ENCODE data around the gene SCAMP1.

Gene SCAMP1

DNA sequence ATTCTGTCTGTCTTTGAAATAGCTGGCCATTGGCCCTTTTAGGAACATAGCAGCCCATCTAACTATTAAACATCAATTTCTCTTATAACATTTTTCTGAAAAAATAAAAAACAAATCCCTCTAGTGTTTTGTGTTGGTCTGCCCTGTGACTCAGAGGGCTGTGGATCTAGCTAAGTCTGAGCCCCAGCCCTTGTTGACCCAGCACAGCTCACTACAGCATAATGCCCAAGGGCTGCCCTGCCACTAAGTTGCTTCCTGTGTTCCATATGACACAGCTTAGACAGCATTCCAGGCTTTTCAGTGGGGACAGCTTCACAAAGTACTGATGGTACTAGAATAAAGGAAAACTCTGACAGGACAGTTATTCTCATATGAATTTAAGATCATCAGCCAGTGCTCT lies 136.0 kb downstream of the SCAMP1 start:
- Histone ChIP-seq H3K27ac (ENCODE audit: low read depth, low read length) (no peak overlapping the region), H3K79me2 (ENCODE audit: control insufficient read depth, insufficient read depth, low read length, poor library complexity) (peaks cover 2% of the 10 kb centered on the region), H3K4me2 (ENCODE audit: low read length) (no peak overlapping the region), H2BK5ac (ENCODE audit: low read depth, low read length, poor library complexity) (no peak overlapping the region), H4K91ac (ENCODE audit: low read depth, low read length) (no peak overlapping the region), H2BK120ac (ENCODE audit: insufficient read depth, low read length, poor library complexity) (no peak overlapping the region), H3K9ac (ENCODE audit: low read length) (no peak overlapping the region), H3K23ac (ENCODE audit: low read length) (no peak overlapping the region), H3K9me3 (ENCODE audit: insufficient read depth, low read depth, low read length) (no peaks in the 10 kb centered on the region), H3K27me3 (ENCODE audit: insufficient read depth, low read length) (no peaks in the 10 kb centered on the region), H3K36me3 (ENCODE audit: control insufficient read depth in 1 of 2, insufficient read depth in 2 of 2, low read length in 2 of 2) (peaks cover 0 to 8% of the 10 kb centered on the region in 2 experiments), H3K4me1 (ENCODE audit: control insufficient read depth in 1 of 2, insufficient read depth in 2 of 2, low read length in 2 of 2) (peaks cover 9 to 22% of the 10 kb centered on the region in 2 experiments), H3K4me3 (ENCODE audit: low read depth, low read length) (no peak overlapping the region), H3K79me1 (ENCODE audit: low read length) (no peaks in the 10 kb centered on the region), H3K4ac (ENCODE audit: low read depth, low read length) (no peak overlapping the region), H3K14ac (ENCODE audit: low read length) (no peak overlapping the region), H2BK12ac (ENCODE audit: low read length) (no peak overlapping the region), H4K12ac (ENCODE audit: low read depth, low read length) (no peak overlapping the region), H4K8ac (ENCODE audit: low read depth, low read length) (no peak overlapping the region), H2AFZ (ENCODE audit: insufficient read depth, low read length, poor library complexity) (no peak overlapping the region), H2AK5ac (ENCODE audit: low read length) (no peak overlapping the region), H3K18ac (ENCODE audit: low read length) (no peak overlapping the region)
- DNase-seq, result no peak

DNA sequence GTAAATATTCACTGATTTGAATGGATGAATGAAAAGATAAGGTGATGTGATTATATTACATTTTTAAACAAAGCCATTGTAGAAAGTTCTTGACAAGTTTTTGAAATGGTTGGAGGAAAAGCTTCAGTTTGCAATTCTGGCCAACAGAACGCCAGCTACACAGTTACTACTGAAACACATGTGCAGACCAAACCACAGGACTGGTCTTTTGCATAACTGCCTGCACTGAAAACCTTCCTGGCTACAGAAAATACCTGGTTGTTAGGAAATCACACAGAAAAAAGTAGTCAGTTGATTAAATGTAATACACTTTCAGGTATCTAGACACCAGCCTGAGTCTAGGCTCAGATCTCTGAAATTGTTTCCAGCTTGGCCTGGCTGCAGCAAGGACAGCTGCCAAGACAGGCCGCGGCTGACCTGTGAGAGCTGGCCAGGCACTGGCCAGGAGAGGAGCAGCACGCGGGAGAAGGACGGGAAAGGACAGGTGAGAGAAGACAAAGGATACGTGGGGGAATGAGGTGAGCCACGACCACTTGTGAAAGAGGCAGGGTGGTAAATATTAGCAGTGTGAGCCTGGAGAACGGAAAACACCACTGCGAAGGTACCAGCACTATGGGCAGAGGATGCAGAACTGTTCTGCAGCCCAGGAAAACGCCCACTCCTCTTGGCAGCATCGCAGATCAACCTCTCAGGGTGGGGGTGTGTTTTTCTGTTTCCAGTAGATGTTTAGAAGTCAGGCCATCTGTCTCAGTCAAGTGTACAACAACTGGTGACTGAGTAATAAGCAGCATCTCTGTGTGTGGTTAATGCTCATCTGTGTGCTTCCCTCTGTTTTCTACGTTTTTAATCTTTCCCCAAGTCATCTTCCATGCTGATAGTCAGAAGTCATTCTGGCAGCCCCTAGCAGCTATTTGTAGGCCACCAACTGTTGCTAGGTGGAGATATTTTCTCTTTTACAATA lies 137.4 kb downstream of the SCAMP1 start:
- no CpG with 5 or more reads among the region's 13 CpGs for WGBS (ENCODE audit: extremely low coverage, insufficient coverage, insufficient read length)

DNA sequence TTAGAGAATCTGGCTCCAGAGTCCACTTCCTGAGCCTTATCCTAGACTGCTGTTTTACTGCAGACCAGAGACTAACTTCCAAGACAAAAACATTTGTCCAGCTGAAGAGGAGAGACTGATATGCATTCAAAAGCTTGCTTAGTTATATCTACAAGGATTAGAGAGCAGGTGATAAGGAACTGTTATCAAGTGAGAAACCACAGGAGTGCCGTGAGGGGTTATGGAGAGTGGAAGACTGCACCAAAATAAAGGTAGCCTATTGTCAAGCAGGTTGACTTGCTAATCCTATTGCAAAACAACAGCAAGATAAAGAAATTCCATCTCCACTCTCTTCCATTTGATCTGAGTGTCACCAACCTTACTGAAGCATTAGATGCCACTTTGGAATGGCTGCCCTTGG lies 139.1 kb downstream of the SCAMP1 start:
- H3K36me3 ChIP-seq (ENCODE audit: control insufficient read depth in 1 of 2, insufficient read depth in 2 of 2, low read length in 2 of 2), result peaks cover 0 to 3% of the 10 kb centered on the region in 2 experiments
- no peak overlapping the region for H2AFZ ChIP-seq (ENCODE audit: insufficient read depth, low read length, poor library complexity)
- H4K91ac ChIP-seq (ENCODE audit: low read depth, low read length), result no peak overlapping the region
- peak; percentile 13 to 39 for DNase-seq
- H3K9me3 ChIP-seq (ENCODE audit: insufficient read depth, low read depth, low read length), result no peaks in the 10 kb centered on the region
- H3K23ac ChIP-seq (ENCODE audit: low read length), result no peak overlapping the region
- no peak overlapping the region for H4K12ac ChIP-seq (ENCODE audit: low read depth, low read length)
- H2BK12ac ChIP-seq (ENCODE audit: low read length), result no peak overlapping the region
- no peak overlapping the region for H3K27ac ChIP-seq (ENCODE audit: low read depth, low read length)
- no peak overlapping the region for H3K4me2 ChIP-seq (ENCODE audit: low read length)
- no CpG with 5 or more reads among the region's 1 CpG for WGBS (ENCODE audit: extremely low coverage, insufficient coverage, insufficient read length)
- H3K4ac ChIP-seq (ENCODE audit: low read depth, low read length), result no peak overlapping the region
- H3K79me1 ChIP-seq (ENCODE audit: low read length), result no peaks in the 10 kb centered on the region
- no peak overlapping the region for H3K4me3 ChIP-seq (ENCODE audit: low read depth, low read length)
- peaks cover 2% of the 10 kb centered on the region for H3K79me2 ChIP-seq (ENCODE audit: control insufficient read depth, insufficient read depth, low read length, poor library complexity)
- no peak overlapping the region for H2AK5ac ChIP-seq (ENCODE audit: low read length)
- no peak overlapping the region for H4K8ac ChIP-seq (ENCODE audit: low read depth, low read length)
- H3K9ac ChIP-seq (ENCODE audit: low read length), result no peak overlapping the region
- H3K4me1 ChIP-seq (ENCODE audit: control insufficient read depth in 1 of 2, insufficient read depth in 2 of 2, low read length in 2 of 2), result peaks cover 15 to 27% of the 10 kb centered on the region in 2 experiments
- no peak overlapping the region for H3K18ac ChIP-seq (ENCODE audit: low read length)
- H3K14ac ChIP-seq (ENCODE audit: low read length), result no peak overlapping the region
- no peaks in the 10 kb centered on the region for H3K27me3 ChIP-seq (ENCODE audit: insufficient read depth, low read length)
- no peak overlapping the region for H2BK120ac ChIP-seq (ENCODE audit: insufficient read depth, low read length, poor library complexity)
- no peak overlapping the region for H2BK5ac ChIP-seq (ENCODE audit: low read depth, low read length, poor library complexity)

More for the DNA sequence above, 137.4 kb downstream of the SCAMP1 start:
- Histone ChIP-seq H3K4me2 (ENCODE audit: low read length) (no peak overlapping the region), H2AK5ac (ENCODE audit: low read length) (no peak overlapping the region), H3K79me1 (ENCODE audit: low read length) (no peaks in the 10 kb centered on the region), H4K12ac (ENCODE audit: low read depth, low read length) (no peak overlapping the region), H4K8ac (ENCODE audit: low read depth, low read length) (no peak overlapping the region), H2BK12ac (ENCODE audit: low read length) (no peak overlapping the region), H3K79me2 (ENCODE audit: control insufficient read depth, insufficient read depth, low read length, poor library complexity) (peaks cover 2% of the 10 kb centered on the region), H3K27me3 (ENCODE audit: insufficient read depth, low read length) (no peaks in the 10 kb centered on the region), H3K9me3 (ENCODE audit: insufficient read depth, low read depth, low read length) (no peaks in the 10 kb centered on the region), H3K14ac (ENCODE audit: low read length) (no peak overlapping the region), H3K9ac (ENCODE audit: low read length) (no peak overlapping the region), H3K4me3 (ENCODE audit: low read depth, low read length) (no peak overlapping the region), H3K23ac (ENCODE audit: low read length) (no peak overlapping the region), H3K27ac (ENCODE audit: low read depth, low read length) (no peak overlapping the region), H2AFZ (ENCODE audit: insufficient read depth, low read length, poor library complexity) (no peak overlapping the region), H4K91ac (ENCODE audit: low read depth, low read length) (no peak overlapping the region), H3K18ac (ENCODE audit: low read length) (peak overlapping the region; percentile 11), H2BK120ac (ENCODE audit: insufficient read depth, low read length, poor library complexity) (no peak overlapping the region), H2BK5ac (ENCODE audit: low read depth, low read length, poor library complexity) (no peak overlapping the region), H3K36me3 (ENCODE audit: control insufficient read depth in 1 of 2, insufficient read depth in 2 of 2, low read length in 2 of 2) (peaks cover 0 to 5% of the 10 kb centered on the region in 2 experiments), H3K4me1 (ENCODE audit: control insufficient read depth in 1 of 2, insufficient read depth in 2 of 2, low read length in 2 of 2) (peaks cover 10 to 25% of the 10 kb centered on the region in 2 experiments), H3K4ac (ENCODE audit: low read depth, low read length) (peak overlapping the region; percentile 22)
- DNase-seq, result no peak

DNA sequence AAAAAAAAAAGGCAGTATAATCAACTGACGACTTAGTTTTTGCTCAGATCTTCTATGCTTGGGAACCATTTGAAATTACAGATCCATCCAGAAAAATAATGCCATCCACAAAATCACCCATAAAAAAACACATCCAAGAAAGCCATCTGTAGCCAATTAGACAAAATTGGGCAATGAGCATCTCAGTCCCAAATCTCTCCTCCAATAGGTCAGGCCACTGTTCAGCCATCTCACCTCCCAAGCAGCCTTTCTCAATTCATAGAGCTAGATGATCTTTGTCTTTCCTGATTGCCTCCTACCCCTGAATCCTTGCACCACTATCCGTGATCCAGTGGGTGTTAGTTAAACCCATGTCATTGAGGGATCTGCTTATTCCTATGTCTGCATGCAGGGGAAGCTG lies 139.6 kb downstream of the SCAMP1 start:
- no peak overlapping the region for H3K18ac ChIP-seq (ENCODE audit: low read length)
- H3K79me1 ChIP-seq (ENCODE audit: low read length), result peaks cover 2% of the 10 kb centered on the region
- no peak overlapping the region for H3K14ac ChIP-seq (ENCODE audit: low read length)
- H3K4me3 ChIP-seq (ENCODE audit: low read depth, low read length), result no peak overlapping the region
- H3K27ac ChIP-seq (ENCODE audit: low read depth, low read length), result no peak overlapping the region
- H2BK12ac ChIP-seq (ENCODE audit: low read length), result no peak overlapping the region
- peaks cover 18 to 31% of the 10 kb centered on the region in 2 experiments for H3K4me1 ChIP-seq (ENCODE audit: control insufficient read depth in 1 of 2, insufficient read depth in 2 of 2, low read length in 2 of 2)
- no CpG with 5 or more reads among the region's 2 CpGs for WGBS (ENCODE audit: extremely low coverage, insufficient coverage, insufficient read length)
- no peaks in the 10 kb centered on the region for H3K27me3 ChIP-seq (ENCODE audit: insufficient read depth, low read length)
- H3K36me3 ChIP-seq (ENCODE audit: control insufficient read depth in 1 of 2, insufficient read depth in 2 of 2, low read length in 2 of 2), result peaks cover 0 to 3% of the 10 kb centered on the region in 2 experiments
- H2BK120ac ChIP-seq (ENCODE audit: insufficient read depth, low read length, poor library complexity), result no peak overlapping the region
- no peak overlapping the region for H4K8ac ChIP-seq (ENCODE audit: low read depth, low read length)
- no peak overlapping the region for H3K23ac ChIP-seq (ENCODE audit: low read length)
- no peak overlapping the region for H2AFZ ChIP-seq (ENCODE audit: insufficient read depth, low read length, poor library complexity)
- no peak overlapping the region for H4K12ac ChIP-seq (ENCODE audit: low read depth, low read length)
- DNase-seq, result no peak
- peaks cover 2% of the 10 kb centered on the region for H3K79me2 ChIP-seq (ENCODE audit: control insufficient read depth, insufficient read depth, low read length, poor library complexity)
- no peak overlapping the region for H2AK5ac ChIP-seq (ENCODE audit: low read length)
- H3K9me3 ChIP-seq (ENCODE audit: insufficient read depth, low read depth, low read length), result no peaks in the 10 kb centered on the region
- H2BK5ac ChIP-seq (ENCODE audit: low read depth, low read length, poor library complexity), result no peak overlapping the region
- H4K91ac ChIP-seq (ENCODE audit: low read depth, low read length), result no peak overlapping the region
- H3K9ac ChIP-seq (ENCODE audit: low read length), result no peak overlapping the region
- H3K4ac ChIP-seq (ENCODE audit: low read depth, low read length), result no peak overlapping the region
- H3K4me2 ChIP-seq (ENCODE audit: low read length), result no peak overlapping the region

Data from trophoblast cell (in vitro differentiated cells and primary cell).